GM18858 (cell line): ENCODE measurements around the gene GALNT18.

Experiments used
- ATAC-seq: cut with Tn5 transposase; IDR thresholded peaks from one replicate; pipeline ENCODE4 v1.9.1; 2021; ENCODE audit not compliant: unreplicated experiment

The GALNT18 gene

GRCh38 chr11:11501546-11502262 is 120.1 kb downstream of the GALNT18 start:
- no peak for ATAC-seq

- no peak for ATAC-seq
Measured at GRCh38 chr11:11500744-11501487, 120.9 kb downstream of the GALNT18 start.

- no peak for ATAC-seq
Measured at GRCh38 chr11:11499300-11499699, 122.5 kb downstream of the GALNT18 start.

- ATAC-seq, result no peak
Measured at GRCh38 chr11:11498195-11498594, 123.6 kb downstream of the GALNT18 start.

- ATAC-seq, result no peak
Measured at GRCh38 chr11:11496879-11497278, 124.9 kb downstream of the GALNT18 start.

GRCh38 chr11:11494348-11494747 is 127.5 kb downstream of the GALNT18 start:
- no peak for ATAC-seq

- ATAC-seq, result no peak
Measured at GRCh38 chr11:11493698-11494097, 128.1 kb downstream of the GALNT18 start.

GRCh38 chr11:11491589-11491988 is 130.2 kb downstream of the GALNT18 start:
- no peak for ATAC-seq

- no peak for ATAC-seq
Measured at GRCh38 chr11:11491014-11491413, 130.8 kb downstream of the GALNT18 start.

GRCh38 chr11:11486423-11486822 is 135.4 kb downstream of the GALNT18 start:
- ATAC-seq, result no peak

- no peak for ATAC-seq
Measured at GRCh38 chr11:11486002-11486401, 135.8 kb downstream of the GALNT18 start.

- no peak for ATAC-seq
Measured at GRCh38 chr11:11483627-11484026, 138.2 kb downstream of the GALNT18 start.

- no peak for ATAC-seq
Measured at GRCh38 chr11:11482730-11483129, 139.1 kb downstream of the GALNT18 start.

GRCh38 chr11:11481371-11481770 is 140.4 kb downstream of the GALNT18 start:
- no peak for ATAC-seq

- no peak for ATAC-seq
Measured at GRCh38 chr11:11480971-11481370, 140.8 kb downstream of the GALNT18 start.

- no peak for ATAC-seq
Measured at GRCh38 chr11:11478687-11479086, 143.1 kb downstream of the GALNT18 start.

GRCh38 chr11:11477695-11478420 is 143.9 kb downstream of the GALNT18 start:
- ATAC-seq, result no peak

GRCh38 chr11:11476971-11477645 is 144.7 kb downstream of the GALNT18 start:
- ATAC-seq, result no peak

GRCh38 chr11:11476499-11476898 is 145.3 kb downstream of the GALNT18 start:
- no peak for ATAC-seq

- no peak for ATAC-seq
Measured at GRCh38 chr11:11472106-11472505, 149.7 kb downstream of the GALNT18 start.

GRCh38 chr11:11471201-11471600 is 150.6 kb downstream of the GALNT18 start:
- ATAC-seq, result no peak
